Measurements from ENCODE around the gene SMIM29.

The SMIM29 gene

DNA sequence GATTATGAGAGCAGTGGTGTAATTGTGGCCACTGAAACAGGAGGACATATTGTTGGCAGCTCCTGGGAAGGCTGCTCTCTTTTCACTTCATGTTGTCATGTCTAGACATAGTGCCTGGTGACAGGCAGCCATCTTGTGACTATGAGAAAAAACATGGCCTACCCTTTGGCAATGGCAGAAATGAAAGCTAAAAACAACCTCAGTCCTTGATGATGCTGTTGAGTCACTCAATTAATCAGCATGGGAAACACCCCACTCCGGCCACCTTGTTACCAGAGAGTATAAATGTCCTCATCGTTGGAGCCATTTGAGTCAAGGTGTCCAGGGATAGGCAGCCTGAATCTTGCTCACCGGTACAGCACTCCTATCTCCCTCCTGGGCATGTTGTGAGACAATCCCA, 43.3 kb downstream of the SMIM29 start:
- TF ChIP-seq, protein P1, sequence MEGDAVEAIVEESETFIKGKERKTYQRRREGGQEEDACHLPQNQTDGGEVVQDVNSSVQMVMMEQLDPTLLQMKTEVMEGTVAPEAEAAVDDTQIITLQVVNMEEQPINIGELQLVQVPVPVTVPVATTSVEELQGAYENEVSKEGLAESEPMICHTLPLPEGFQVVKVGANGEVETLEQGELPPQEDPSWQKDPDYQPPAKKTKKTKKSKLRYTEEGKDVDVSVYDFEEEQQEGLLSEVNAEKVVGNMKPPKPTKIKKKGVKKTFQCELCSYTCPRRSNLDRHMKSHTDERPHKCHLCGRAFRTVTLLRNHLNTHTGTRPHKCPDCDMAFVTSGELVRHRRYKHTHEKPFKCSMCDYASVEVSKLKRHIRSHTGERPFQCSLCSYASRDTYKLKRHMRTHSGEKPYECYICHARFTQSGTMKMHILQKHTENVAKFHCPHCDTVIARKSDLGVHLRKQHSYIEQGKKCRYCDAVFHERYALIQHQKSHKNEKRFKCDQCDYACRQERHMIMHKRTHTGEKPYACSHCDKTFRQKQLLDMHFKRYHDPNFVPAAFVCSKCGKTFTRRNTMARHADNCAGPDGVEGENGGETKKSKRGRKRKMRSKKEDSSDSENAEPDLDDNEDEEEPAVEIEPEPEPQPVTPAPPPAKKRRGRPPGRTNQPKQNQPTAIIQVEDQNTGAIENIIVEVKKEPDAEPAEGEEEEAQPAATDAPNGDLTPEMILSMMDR (IDR thresholded peaks at IDR 0.05; ENCODE audit: control insufficient read depth, insufficient read depth, low read depth, low read length, missing control alignments): no peak
- H3K4me3 ChIP-seq (ENCODE audit: control insufficient read depth, low read depth, low read length): no peak overlapping the region
- no peak for DNase-seq (ENCODE audit: low read depth)

DNA sequence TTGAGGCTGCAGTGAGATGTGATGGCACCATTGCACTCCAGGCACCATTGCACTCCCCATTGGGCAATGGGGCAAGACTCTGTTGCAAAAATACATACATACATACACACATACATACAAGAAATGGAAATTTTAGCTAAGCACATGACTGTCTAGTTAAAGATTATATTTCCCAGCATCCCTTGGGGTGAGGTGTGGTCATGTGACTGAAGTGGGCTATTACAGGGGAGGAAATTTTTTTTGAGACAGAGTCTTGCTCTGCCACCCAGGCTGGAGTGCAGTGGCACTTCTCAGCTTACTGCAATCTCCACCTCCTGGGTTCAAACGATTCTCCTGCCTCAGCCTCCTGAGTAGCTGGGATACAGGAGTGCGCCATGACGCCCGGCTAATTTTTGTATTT, 44.1 kb downstream of the SMIM29 start:
- no peak for DNase-seq (ENCODE audit: low read depth)
- H3K4me3 ChIP-seq (ENCODE audit: control insufficient read depth, low read depth, low read length): no peak overlapping the region
- TF ChIP-seq, protein P1 (IDR thresholded peaks at IDR 0.05; ENCODE audit: control insufficient read depth, insufficient read depth, low read depth, low read length, missing control alignments): no peak

DNA sequence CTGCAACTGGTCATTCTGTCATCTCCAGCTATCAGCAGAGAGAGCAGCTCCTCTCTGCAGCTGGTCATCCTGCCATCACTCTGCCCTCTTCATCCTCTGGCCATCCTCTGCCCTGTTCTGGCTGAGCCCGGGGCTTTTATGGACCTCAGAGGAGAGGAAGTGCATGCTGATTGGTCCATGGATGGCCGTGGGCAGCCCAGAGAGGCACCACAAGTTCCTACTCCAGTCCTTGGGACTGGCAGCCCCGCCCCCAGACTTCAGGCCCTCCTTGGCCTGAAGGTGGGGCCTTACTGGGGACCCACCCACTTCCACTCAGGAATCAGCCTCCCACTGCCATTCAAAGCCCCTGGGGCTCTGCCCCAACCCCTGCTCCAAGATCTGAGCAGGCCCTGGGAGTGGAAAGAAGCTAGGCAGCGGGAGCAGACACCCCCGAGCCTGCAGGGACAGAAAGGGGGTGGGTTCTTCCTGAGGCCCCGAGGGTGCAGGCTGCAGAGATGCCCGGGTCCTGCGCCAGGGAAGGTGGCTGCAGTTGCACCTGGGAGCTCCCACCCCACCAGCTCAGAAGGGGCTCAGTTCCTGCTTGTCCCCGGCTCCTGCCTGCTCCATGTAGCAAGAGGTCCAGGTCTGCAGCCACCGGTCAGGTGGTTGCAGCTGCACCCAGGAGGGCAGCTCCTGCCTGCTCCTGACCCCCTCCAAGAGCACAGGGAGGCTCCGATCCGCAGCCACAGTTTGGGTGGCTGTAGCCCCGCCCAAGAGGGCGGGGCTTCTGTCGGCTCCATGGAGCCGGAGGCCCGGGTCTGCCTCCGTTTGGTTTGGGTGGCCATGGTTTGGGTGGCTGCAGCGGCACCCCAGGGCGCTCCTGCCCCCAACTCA, 46.2 kb downstream of the SMIM29 start:
- no peak for DNase-seq (ENCODE audit: low read depth)
- H3K4me3 ChIP-seq (ENCODE audit: control insufficient read depth, low read depth, low read length): no peak overlapping the region
- TF ChIP-seq, protein P1 (IDR thresholded peaks at IDR 0.05; ENCODE audit: control insufficient read depth, insufficient read depth, low read depth, low read length, missing control alignments): no peak

DNA sequence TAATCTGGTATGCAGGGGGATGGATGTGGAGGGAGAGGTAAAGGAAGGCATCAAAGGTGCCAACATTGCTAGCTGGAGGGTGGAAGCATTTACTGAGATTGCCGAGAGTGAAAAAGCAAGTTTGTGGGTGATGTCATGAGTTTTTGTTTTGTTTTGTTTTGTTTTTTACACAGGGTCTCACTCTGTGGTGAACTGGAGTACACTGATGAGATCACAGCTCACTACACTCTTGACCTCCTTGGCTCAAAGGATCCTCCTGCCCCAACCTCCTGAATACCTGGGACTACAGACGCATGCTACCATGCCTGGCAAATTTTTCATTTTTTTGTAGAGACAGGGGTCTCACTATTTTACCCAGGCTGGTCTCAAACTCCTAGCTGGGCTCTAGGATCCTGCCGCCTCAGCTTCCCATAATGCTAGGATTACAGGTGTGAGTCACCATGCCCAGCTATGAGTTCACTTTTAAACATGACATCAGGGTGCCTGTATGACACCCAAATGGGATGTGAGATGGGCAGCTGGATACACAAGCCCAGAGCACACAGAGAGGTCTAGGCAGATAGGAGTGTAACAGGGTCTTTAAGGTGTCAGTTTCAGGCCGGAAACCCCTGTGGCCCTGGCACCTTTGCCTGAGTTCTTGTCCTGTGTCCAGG, 47.2 kb downstream of the SMIM29 start:
- DNase-seq (ENCODE audit: low read depth): no peak
- no peak overlapping the region for H3K4me3 ChIP-seq (ENCODE audit: control insufficient read depth, low read depth, low read length)
- TF ChIP-seq, protein P1 (IDR thresholded peaks at IDR 0.05; ENCODE audit: control insufficient read depth, insufficient read depth, low read depth, low read length, missing control alignments): no peak

DNA sequence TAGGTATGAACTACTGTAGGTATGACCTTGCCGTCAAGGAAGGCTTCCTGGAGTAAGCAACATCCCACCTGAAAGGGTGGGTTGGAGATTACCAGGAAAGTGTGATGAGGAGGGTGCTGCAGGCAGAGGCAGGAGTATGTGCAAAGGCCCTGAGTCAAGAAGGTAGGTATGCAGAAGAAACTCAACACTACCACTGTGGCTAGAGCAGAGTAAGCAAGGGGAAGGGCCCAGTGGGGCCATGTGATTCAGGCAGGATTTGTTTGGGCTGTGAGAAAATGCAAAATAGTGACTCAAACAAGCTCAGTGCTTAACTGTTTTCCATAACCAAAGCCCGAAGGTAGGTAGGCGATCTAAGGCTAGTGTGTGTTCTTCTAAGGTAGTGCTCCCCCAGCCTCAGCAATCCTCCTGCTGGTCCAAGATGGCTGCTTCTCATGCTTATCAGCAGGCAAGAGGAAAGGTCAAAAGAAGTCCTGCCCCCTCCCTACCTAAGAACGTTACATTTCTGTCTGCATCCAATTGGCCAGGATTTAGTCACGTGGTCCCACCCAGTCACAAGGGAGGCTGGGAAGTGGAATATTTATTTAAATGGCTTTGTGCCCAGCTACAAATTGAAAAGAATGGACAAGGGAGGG, 48.4 kb downstream of the SMIM29 start:
- H3K4me3 ChIP-seq (ENCODE audit: control insufficient read depth, low read depth, low read length): no peak overlapping the region
- TF ChIP-seq, protein P1 (IDR thresholded peaks at IDR 0.05; ENCODE audit: control insufficient read depth, insufficient read depth, low read depth, low read length, missing control alignments): no peak
- DNase-seq (ENCODE audit: low read depth): no peak

DNA sequence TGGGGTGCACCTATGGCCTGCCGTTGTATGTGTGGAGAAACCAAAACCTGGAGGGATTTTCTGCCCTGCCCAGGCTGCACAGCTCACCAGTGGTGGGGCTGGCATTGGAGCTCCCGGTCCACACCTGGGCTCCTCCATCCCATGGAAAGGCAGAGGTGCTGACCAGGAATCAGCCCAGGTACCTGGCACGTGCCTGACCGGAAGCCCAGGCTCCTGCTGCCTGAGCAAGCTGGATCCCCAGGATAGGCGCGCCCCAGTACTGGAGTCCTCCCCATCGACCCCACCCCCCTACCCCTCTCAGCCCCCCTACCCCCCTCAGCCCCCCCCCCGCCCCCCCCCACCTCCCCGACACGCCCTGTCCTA, 52.0 kb downstream of the SMIM29 start:
- peak overlapping the region; percentile 50 for H3K4me3 ChIP-seq (ENCODE audit: control insufficient read depth, low read depth, low read length)
- TF ChIP-seq, protein P1 (IDR thresholded peaks at IDR 0.05; ENCODE audit: control insufficient read depth, insufficient read depth, low read depth, low read length, missing control alignments): no peak
- DNase-seq (ENCODE audit: low read depth): no peak
